Trophoblast cell (in vitro differentiated cells and primary cell): ENCODE measurements around the gene TXNL4A.
"Not testable (repeated sequence)": the region's sequence is repeated elsewhere in the genome, so short reads cannot be mapped to it uniquely, and the experiment has no call there.

Experiments
- DNase-seq, 2 donors: peaks; one replicate each; pipeline ENCODE4 v3.0.0-alpha.2; 2016
- H2AFZ ChIP-seq: 2 replicates; pipeline ENCODE4 v1.6.1; 2013; ENCODE audit warnings: low read length, moderate library complexity, mild to moderate bottlenecking; ENCODE audit not compliant: insufficient read depth, poor library complexity
- H2AK5ac ChIP-seq: 2 replicates; pipeline ENCODE4 v1.6.1; 2013; ENCODE audit warnings: mild to moderate bottlenecking, low read length
- H2BK120ac ChIP-seq: 2 replicates; pipeline ENCODE4 v1.6.1; 2013; ENCODE audit warnings: low read length, mild to moderate bottlenecking, moderate library complexity; ENCODE audit not compliant: insufficient read depth, poor library complexity
- H2BK12ac ChIP-seq: 2 replicates; pipeline ENCODE4 v1.6.1; 2013; ENCODE audit warnings: mild to moderate bottlenecking, low read length, moderate library complexity
- H2BK5ac ChIP-seq: 2 replicates; pipeline ENCODE4 v1.6.1; 2013; ENCODE audit warnings: low read length, low read depth, moderate library complexity, mild to moderate bottlenecking; ENCODE audit not compliant: poor library complexity
- H3K14ac ChIP-seq: 2 replicates; pipeline ENCODE4 v1.6.1; 2013; ENCODE audit warnings: mild to moderate bottlenecking, low read length
- H3K18ac ChIP-seq: 2 replicates; pipeline ENCODE4 v1.6.1; 2013; ENCODE audit warnings: mild to moderate bottlenecking, low read length
- H3K23ac ChIP-seq: 2 replicates; pipeline ENCODE4 v1.6.1; 2013; ENCODE audit warnings: low read length
- H3K27ac ChIP-seq: 2 replicates; pipeline ENCODE4 v1.5.1; 2013; ENCODE audit warnings: low read depth, mild to moderate bottlenecking, inconsistent platforms, low read length, moderate library complexity
- H3K27me3 ChIP-seq: 2 replicates; pipeline ENCODE4 v1.6.1; 2013; ENCODE audit warnings: inconsistent platforms, mild to moderate bottlenecking, low read length, moderate library complexity; ENCODE audit not compliant: insufficient read depth
- H3K36me3 ChIP-seq, 2 experiments: 1 replicate in 1 of 2; 2 replicates in 1 of 2; pipeline ENCODE4 v1.6.1; 2013; ENCODE audit warnings: low read length in 2 of 2, mild to moderate bottlenecking in 2 of 2, moderate library complexity in 1 of 2; ENCODE audit not compliant: insufficient read depth in 2 of 2, control insufficient read depth in 1 of 2
- H3K4ac ChIP-seq: 2 replicates; pipeline ENCODE4 v1.6.1; 2013; ENCODE audit warnings: low read depth, mild to moderate bottlenecking, low read length, moderate library complexity
- H3K4me1 ChIP-seq, 2 experiments: 1 replicate in 1 of 2; 2 replicates in 1 of 2; pipeline ENCODE4 v1.6.1; 2013; ENCODE audit warnings: low read length in 2 of 2, mild to moderate bottlenecking in 2 of 2, moderate library complexity in 1 of 2; ENCODE audit not compliant: insufficient read depth in 2 of 2, control insufficient read depth in 1 of 2
- H3K4me2 ChIP-seq: 2 replicates; pipeline ENCODE4 v1.6.1; 2013; ENCODE audit warnings: inconsistent platforms, mild to moderate bottlenecking, low read length, moderate library complexity
- H3K4me3 ChIP-seq: 2 replicates; pipeline ENCODE4 v1.5.1; 2013; ENCODE audit warnings: mild to moderate bottlenecking, low read depth, low read length, inconsistent platforms
- H3K79me1 ChIP-seq: one replicate; pipeline ENCODE4 v1.6.1; 2013; ENCODE audit warnings: low read length
- H3K79me2 ChIP-seq: 2 replicates; pipeline ENCODE4 v1.6.1; 2013; ENCODE audit warnings: low read length, mild to moderate bottlenecking; ENCODE audit not compliant: control insufficient read depth, insufficient read depth, poor library complexity
- H3K9ac ChIP-seq: 2 replicates; pipeline ENCODE4 v1.6.1; 2013; ENCODE audit warnings: mild to moderate bottlenecking, low read length
- H3K9me3 ChIP-seq: 2 replicates; pipeline ENCODE4 v1.6.1; 2013; ENCODE audit warnings: low read depth, mild to moderate bottlenecking, control low read depth, inconsistent platforms, low read length; ENCODE audit not compliant: insufficient read depth
- H4K12ac ChIP-seq: 2 replicates; pipeline ENCODE4 v1.6.1; 2013; ENCODE audit warnings: low read depth, mild to moderate bottlenecking, low read length, moderate library complexity
- H4K8ac ChIP-seq: 2 replicates; pipeline ENCODE4 v1.6.1; 2013; ENCODE audit warnings: low read depth, mild to moderate bottlenecking, low read length, moderate library complexity
- H4K91ac ChIP-seq: one replicate; pipeline ENCODE4 v1.6.1; 2013; ENCODE audit warnings: low read depth, mild to moderate bottlenecking, low read length, moderate library complexity
- WGBS: extraction: QIAGEN DNeasy Blood & Tissue Kit; methylation state at CpG from one replicate; pipeline ENCODE4 v1.1.7; 2013; ENCODE audit warnings: missing lambda C conversion rate; ENCODE audit not compliant: insufficient read length, insufficient coverage; ENCODE audit errors: extremely low coverage; 5-methylcytosine and 5-hydroxymethylcytosine counted together

TXNL4A gene

GRCh38 chr18:80004600-80005342 is 16.4 kb upstream of the TXNL4A start:
- Histone ChIP-seq H3K36me3 (peaks cover 0 to 2% of the 10 kb centered on the region in 2 experiments), H3K23ac (no peak overlapping the region), H2BK120ac (no peak overlapping the region), H3K79me2 (no peaks in the 10 kb centered on the region), H2BK12ac (no peak overlapping the region), H3K9me3 (peaks cover 13% of the 10 kb centered on the region), H2BK5ac (no peak overlapping the region), H3K9ac (no peak overlapping the region), H2AK5ac (no peak overlapping the region), H3K4me3 (no peak overlapping the region), H3K4ac (no peak overlapping the region), H3K27me3 (no peaks in the 10 kb centered on the region), H4K12ac (no peak overlapping the region), H3K14ac (no peak overlapping the region), H4K91ac (no peak overlapping the region), H4K8ac (no peak overlapping the region), H3K4me1 (no peaks in the 10 kb centered on the region), H3K27ac (no peak overlapping the region), H3K79me1 (no peaks in the 10 kb centered on the region), H3K18ac (no peak overlapping the region), H3K4me2 (no peak overlapping the region), H2AFZ (no peak overlapping the region)
- WGBS = no CpG with 5 or more reads among the region's 12 CpGs
- no peak for DNase-seq

GRCh38 chr18:80002468-80002867 is 14.1 kb upstream of the TXNL4A start:
- no peaks in the 10 kb centered on the region for H3K4me1 ChIP-seq
- no peak overlapping the region for H4K8ac ChIP-seq
- no peak overlapping the region for H3K4me2 ChIP-seq
- H2AK5ac ChIP-seq = no peak overlapping the region
- H3K27ac ChIP-seq = no peak overlapping the region
- peaks cover 7% of the 10 kb centered on the region for H3K9me3 ChIP-seq
- H3K4me3 ChIP-seq = no peak overlapping the region
- no peak overlapping the region for H3K14ac ChIP-seq
- H2BK120ac ChIP-seq = no peak overlapping the region
- H2BK5ac ChIP-seq = no peak overlapping the region
- DNase-seq = no peak
- H3K36me3 ChIP-seq = peaks cover 0 to 2% of the 10 kb centered on the region in 2 experiments
- WGBS = no CpG with 5 or more reads among the region's 5 CpGs
- no peaks in the 10 kb centered on the region for H3K27me3 ChIP-seq
- H3K79me1 ChIP-seq = no peaks in the 10 kb centered on the region
- H3K4ac ChIP-seq = no peak overlapping the region
- H3K18ac ChIP-seq = no peak overlapping the region
- H4K12ac ChIP-seq = no peak overlapping the region
- no peak overlapping the region for H4K91ac ChIP-seq
- H2AFZ ChIP-seq = no peak overlapping the region
- no peak overlapping the region for H3K23ac ChIP-seq
- no peaks in the 10 kb centered on the region for H3K79me2 ChIP-seq
- no peak overlapping the region for H3K9ac ChIP-seq
- no peak overlapping the region for H2BK12ac ChIP-seq

GRCh38 chr18:80000877-80001276 is 12.5 kb upstream of the TXNL4A start:
- no peak overlapping the region for H2BK12ac ChIP-seq
- H4K12ac ChIP-seq = no peak overlapping the region
- H2BK120ac ChIP-seq = no peak overlapping the region
- H3K79me2 ChIP-seq = no peaks in the 10 kb centered on the region
- H3K9me3 ChIP-seq = peaks cover 7% of the 10 kb centered on the region
- H3K27me3 ChIP-seq = no peaks in the 10 kb centered on the region
- no peak overlapping the region for H3K4ac ChIP-seq
- peaks cover 0 to 2% of the 10 kb centered on the region in 2 experiments for H3K36me3 ChIP-seq
- no peak overlapping the region for H3K14ac ChIP-seq
- no peak overlapping the region for H3K9ac ChIP-seq
- no peaks in the 10 kb centered on the region for H3K4me1 ChIP-seq
- H3K27ac ChIP-seq = no peak overlapping the region
- H4K91ac ChIP-seq = no peak overlapping the region
- H3K23ac ChIP-seq = no peak overlapping the region
- no peaks in the 10 kb centered on the region for H3K79me1 ChIP-seq
- no peak overlapping the region for H2BK5ac ChIP-seq
- H4K8ac ChIP-seq = no peak overlapping the region
- no peak overlapping the region for H3K18ac ChIP-seq
- WGBS = no CpG with 5 or more reads among the region's 3 CpGs
- no peak overlapping the region for H2AFZ ChIP-seq
- H3K4me2 ChIP-seq = no peak overlapping the region
- no peak overlapping the region for H3K4me3 ChIP-seq
- no peak for DNase-seq
- no peak overlapping the region for H2AK5ac ChIP-seq

GRCh38 chr18:79999701-80000100 is 11.3 kb upstream of the TXNL4A start:
- not testable (repeated sequence) for H3K36me3 ChIP-seq, H4K8ac ChIP-seq, H3K4me3 ChIP-seq, H3K27me3 ChIP-seq, H4K91ac ChIP-seq, H2BK120ac ChIP-seq, H3K27ac ChIP-seq, H2AK5ac ChIP-seq, H3K4me2 ChIP-seq, H3K4ac ChIP-seq, H3K18ac ChIP-seq, H3K4me1 ChIP-seq, H3K79me2 ChIP-seq, H3K9ac ChIP-seq, DNase-seq, H3K14ac ChIP-seq, H3K79me1 ChIP-seq, H2AFZ ChIP-seq, H2BK12ac ChIP-seq, H3K23ac ChIP-seq, H3K9me3 ChIP-seq, H2BK5ac ChIP-seq, H4K12ac ChIP-seq
- WGBS = no CpG with 5 or more reads among the region's 2 CpGs
